Motor neuron (in vitro differentiated cells): ENCODE measurements around the gene MRPL34. TPM values are rescaled to one million over a fixed set of nuclear protein-coding genes. Genes with fewer than 3 reads are reported as not detected.
"Not testable (repeated sequence)": the region's sequence is repeated elsewhere in the genome, so short reads cannot be mapped to it uniquely, and the experiment has no call there.

Source experiments
- ATAC-seq, 8 experiments: fragments of 200-7000 bp; cut with Tn5 transposase; replicated peaks in 6 of 8; 2 replicates each; pipeline ENCODE4 v1.8.0; 2021; ENCODE audit warnings: mild to moderate bottlenecking in 8 of 8, moderate library complexity in 8 of 8
- H3K27ac ChIP-seq, 2 donors: fragments of 250-450 bp; sonication (Bioruptor Pico); 2 replicates each; pipeline ENCODE4 v1.9.0; 2021; ENCODE audit warnings: antibody characterized with exemption in 2 of 2, mild to moderate bottlenecking in 2 of 2, moderate library complexity in 1 of 2
- H3K4me1 ChIP-seq, 2 donors: fragments of 250-450 bp; sonication (Bioruptor Pico); replicated peaks in 1 of 2; 2 replicates each; pipeline ENCODE4 v1.6.1; 2021; ENCODE audit warnings: antibody characterized with exemption in 2 of 2, mild to moderate bottlenecking in 2 of 2, moderate library complexity in 1 of 2
- H3K4me3 ChIP-seq, 5 donors: fragments of 250-450 bp; sonication (Bioruptor Pico); 2 replicates each; pipeline ENCODE4 v1.9.0; 2021; ENCODE audit warnings: antibody characterized with exemption in 5 of 5, mild to moderate bottlenecking in 5 of 5, moderate library complexity in 4 of 5
- WGBS, 10 experiments: fragments of 450-650 bp; shearing (Covaris generic); methylation state at CpG; one replicate each; pipeline ENCODE4 v1.0.0; 2022; 5-methylcytosine and 5-hydroxymethylcytosine counted together
- in situ Hi-C, 9 experiments: fragments of 400-800 bp; cut with MboI; loops; one replicate each; pipeline ENCODE4 v1.15.0; 2021; ENCODE audit warnings: low sequenced_read_pairs in 9 of 9, low pct_unique_long_range_greater_than_20kb in 2 of 9; ENCODE audit not compliant: unreplicated experiment in 9 of 9
- total RNA-seq, 8 experiments: library from RNA; unstranded; fragments of 300-600 nt; gene quantifications; 2 replicates each; pipeline versions ENCODE4 v1.2.3 to v1.2.4, GENCODE V29; 2022

Gene MRPL34
- total RNA-seq, 8 experiments from 2014 or later, result 31.8 to 72.9 (median 50.1) TPM

DNA sequence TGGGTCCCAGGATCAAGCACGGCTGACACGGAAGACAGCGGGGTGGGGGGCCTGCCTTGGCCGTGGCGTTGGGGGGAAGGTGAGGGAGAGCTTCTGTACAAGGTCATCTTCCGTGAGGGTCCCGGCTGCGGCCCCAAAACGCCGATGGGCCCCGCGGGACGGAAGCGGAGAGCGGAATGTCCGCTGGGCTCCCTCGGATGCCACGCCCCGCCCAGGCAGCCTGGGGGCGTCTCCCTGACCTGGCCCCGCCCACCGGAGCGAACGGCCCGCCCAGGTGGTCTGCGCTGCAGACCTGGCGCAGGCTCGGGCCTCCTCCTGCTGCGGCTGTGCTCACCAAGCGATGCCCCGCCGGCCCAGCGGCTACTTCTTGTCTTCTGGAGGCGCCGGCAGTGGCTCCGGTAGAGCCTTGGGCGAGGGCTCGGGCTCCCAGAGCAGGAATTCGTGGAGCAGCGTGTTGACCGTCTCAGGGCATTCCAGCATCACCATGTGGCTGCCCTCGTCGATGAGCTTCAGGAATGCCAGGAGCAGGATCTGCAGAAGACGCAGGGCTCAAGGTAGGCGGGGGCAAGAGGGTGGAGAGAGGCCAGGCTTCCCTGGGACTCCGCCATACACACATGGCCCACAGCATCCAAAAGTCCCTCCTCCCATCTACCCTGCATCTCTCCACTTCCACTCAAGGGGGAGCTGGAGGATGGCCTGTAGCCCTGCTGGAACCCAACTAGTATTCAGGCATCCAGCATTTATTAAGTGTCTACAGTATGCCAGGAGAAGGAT is 13.2 kb upstream of the MRPL34 start:
- Histone ChIP-seq H3K27ac (peak overlapping the region; percentile 35 to 50), H3K4me1 (peaks cover 0 to 3% of the 10 kb centered on the region in 2 donors), H3K4me3 (peak overlapping the region; percentile 10 to 36 (median 35))
- WGBS, 10 experiments, result 0 to 30% (median 8%) methylated on average over 1 to 16 of the region's 46 CpGs; no CpG with 5 or more reads in 5 of the 10 experiments
- ATAC-seq, result peak; percentile 88 to 97 (median 92)
- in situ Hi-C loops, result loop anchor here in 5 of 9 experiments (25.0 kb wide), 1 partner anchor 230 kb away; no protein-coding TSS in a partner anchor

DNA sequence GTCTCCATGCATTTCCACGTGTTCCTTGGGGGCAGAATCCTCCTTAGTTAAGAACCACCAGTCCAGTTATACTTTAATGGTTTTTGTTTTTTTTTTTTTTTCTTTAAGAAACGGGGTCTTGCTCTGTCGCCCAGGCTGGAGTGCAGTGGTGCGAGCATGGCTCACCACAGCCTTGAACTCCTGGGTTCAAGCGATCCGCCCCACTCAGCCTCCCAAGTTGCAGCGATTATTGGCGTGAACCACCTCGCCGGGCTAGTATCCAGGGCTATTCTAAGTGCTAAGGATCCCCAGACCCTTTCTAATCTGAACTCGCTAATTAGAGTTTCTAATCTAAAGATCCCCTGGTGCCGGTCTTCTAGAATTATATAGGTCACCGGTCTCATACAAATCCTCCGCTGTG is 12.1 kb upstream of the MRPL34 start:
- H3K27ac ChIP-seq, result no peak overlapping the region
- no peak for ATAC-seq
- H3K4me1 ChIP-seq, result peaks cover 0 to 3% of the 10 kb centered on the region in 2 donors
- in situ Hi-C loops, result loop anchor here in 5 of 9 experiments (25.0 kb wide), 1 partner anchor 231 kb away; no protein-coding TSS in a partner anchor
- 60 to 100% (median 100%) methylated on average over 1 to 10 of the region's 14 CpGs; no CpG with 5 or more reads in 1 of the 10 experiments for WGBS, 10 experiments
- no peak overlapping the region for H3K4me3 ChIP-seq

- in situ Hi-C loops, result loop anchor here in 5 of 9 experiments (25.0 kb wide), 1 partner anchor 232 kb away; no protein-coding TSS in a partner anchor
- WGBS, 10 experiments, result 0 to 100% (median 93%) methylated on average over 1 to 15 of the region's 48 CpGs; no CpG with 5 or more reads in 3 of the 10 experiments
- no peak overlapping the region for H3K4me3 ChIP-seq
- no peak overlapping the region for H3K27ac ChIP-seq
- no peak for ATAC-seq
- H3K4me1 ChIP-seq, result peaks cover 0 to 3% of the 10 kb centered on the region in 2 donors
These were observed 11.4 kb upstream of the MRPL34 start for GRCh38 chr19:17294051-17294891.

DNA sequence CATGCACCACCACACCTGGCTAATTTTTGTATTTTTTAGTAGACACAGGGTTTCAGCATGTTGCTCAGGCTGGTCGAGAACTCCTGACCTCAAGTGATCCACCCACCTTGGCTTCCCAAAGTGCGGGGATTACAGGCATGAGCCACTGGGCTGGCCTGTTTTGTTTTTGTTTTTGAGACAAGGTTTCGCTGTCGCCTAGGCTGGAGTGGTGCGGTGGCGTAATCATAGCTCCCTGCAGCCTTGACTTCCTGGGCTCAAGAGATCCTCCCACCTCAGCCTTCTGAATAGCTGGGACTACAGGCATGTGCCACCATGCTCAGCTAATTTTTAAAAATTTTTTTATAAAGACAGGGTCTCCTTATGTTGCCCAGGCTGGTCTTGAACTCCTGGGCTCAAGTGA is 10.1 kb upstream of the MRPL34 start:
- 82 to 100% (median 97%) methylated on average over 2 to 6 of the region's 6 CpGs; no CpG with 5 or more reads in 6 of the 10 experiments for WGBS, 10 experiments
- not testable (repeated sequence) for ATAC-seq, H3K27ac ChIP-seq, H3K4me1 ChIP-seq, H3K4me3 ChIP-seq
- in situ Hi-C loops, result loop anchor here in 5 of 9 experiments (25.0 kb wide), 1 partner anchor 233 kb away; no protein-coding TSS in a partner anchor

DNA sequence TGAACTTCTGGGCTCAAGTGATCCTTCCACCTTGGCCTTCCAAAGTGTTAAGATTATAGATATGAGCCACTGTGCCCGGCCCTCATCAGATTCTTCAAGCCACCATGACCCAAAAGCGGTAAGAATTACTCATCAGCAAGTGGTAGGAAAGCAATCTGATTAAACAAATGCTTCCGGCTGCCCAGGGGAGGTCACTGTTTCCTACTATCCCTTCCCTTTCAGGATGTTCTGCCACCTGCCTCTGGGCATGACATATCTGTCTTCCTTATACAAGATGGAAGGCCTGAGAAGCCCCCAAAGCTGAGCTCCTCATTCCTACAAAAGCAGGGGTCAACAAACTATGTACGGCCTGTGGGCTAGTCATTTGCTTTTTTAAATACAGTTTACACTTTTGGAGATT is 9.4 kb upstream of the MRPL34 start:
- 72 to 100% (median 92%) methylated on average over 1 to 4 of the region's 4 CpGs; no CpG with 5 or more reads in 3 of the 10 experiments for WGBS, 10 experiments
- H3K4me3 ChIP-seq, result no peak overlapping the region
- in situ Hi-C loops, result loop anchor here in 5 of 9 experiments (25.0 kb wide), 1 partner anchor 234 kb away; no protein-coding TSS in a partner anchor
- H3K27ac ChIP-seq, result no peak overlapping the region
- no peak for ATAC-seq
- no peaks in the 10 kb centered on the region for H3K4me1 ChIP-seq

DNA sequence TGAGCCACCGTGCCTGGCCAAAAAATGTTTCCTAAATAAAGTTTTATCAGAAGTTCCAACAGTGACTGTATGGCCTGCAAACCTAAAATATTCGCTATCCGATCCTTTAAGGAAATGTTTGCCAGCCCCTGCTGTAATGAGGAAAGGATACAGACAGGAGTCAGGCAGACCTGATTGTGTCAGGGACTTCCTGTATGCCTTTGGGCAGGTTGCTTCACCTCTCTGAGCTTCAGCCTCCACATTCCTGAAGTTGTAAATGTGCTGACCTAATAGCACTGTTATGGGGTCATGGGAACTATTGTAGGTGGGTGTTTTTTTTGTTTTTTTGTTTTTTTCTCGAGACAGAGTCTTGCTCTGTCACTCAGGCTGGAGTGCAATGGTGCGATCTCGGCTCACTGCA is 8.7 kb upstream of the MRPL34 start:
- in situ Hi-C loops, result loop anchor here in 5 of 9 experiments (25.0 kb wide), 1 partner anchor 235 kb away; no protein-coding TSS in a partner anchor
- Histone ChIP-seq H3K27ac (no peak overlapping the region), H3K4me1 (no peaks in the 10 kb centered on the region), H3K4me3 (no peak overlapping the region)
- 80 to 100% (median 96%) methylated on average over 1 to 6 of the region's 6 CpGs; no CpG with 5 or more reads in 2 of the 10 experiments for WGBS, 10 experiments
- ATAC-seq, result no peak

DNA sequence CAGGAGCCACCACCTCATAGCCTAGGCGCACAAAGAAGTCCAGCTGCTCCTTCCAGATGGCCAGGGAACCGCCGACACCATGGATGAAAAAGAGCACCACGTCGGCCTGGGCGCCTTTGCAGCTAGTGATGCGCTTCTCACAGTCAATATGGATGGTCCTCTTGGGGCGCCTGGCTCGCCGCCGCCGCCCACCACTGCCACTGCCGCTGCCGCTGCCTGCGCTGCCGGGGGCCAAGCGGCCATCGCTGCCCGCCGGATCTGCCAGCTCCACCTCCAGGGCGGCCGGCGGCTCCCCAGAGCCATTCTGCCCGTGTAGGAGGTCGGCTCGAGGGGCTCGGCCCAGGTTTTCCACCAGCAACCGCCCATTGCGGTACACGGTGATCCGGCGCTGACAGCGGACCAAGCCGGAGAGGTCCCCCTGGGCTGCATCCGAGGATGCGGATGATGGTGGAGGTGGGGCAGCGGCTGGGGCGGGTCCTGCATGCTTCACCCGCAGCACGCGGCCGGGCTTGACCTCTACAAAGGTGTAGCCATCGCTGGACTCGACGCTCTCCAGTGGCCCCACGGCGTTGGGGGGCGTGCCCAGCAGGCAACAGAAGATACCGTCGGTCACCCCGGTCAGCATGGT is 4.6 kb upstream of the MRPL34 start:
- 90 to 100% (median 100%) methylated on average over 1 to 5 of the region's 51 CpGs; no CpG with 5 or more reads in 7 of the 10 experiments for WGBS, 10 experiments
- no peak for ATAC-seq
- Histone ChIP-seq H3K4me1 (peaks cover 3% of the 10 kb centered on the region in 2 donors), H3K4me3 (no peak overlapping the region), H3K27ac (no peak overlapping the region)
- in situ Hi-C loops, result no loop called here

GRCh38 chr19:17302391-17303166 is 3.1 kb upstream of the MRPL34 start:
- WGBS, 10 experiments, result 20 to 22% methylated on average over 3 to 7 of the region's 29 CpGs; no CpG with 5 or more reads in 8 of the 10 experiments
- Histone ChIP-seq H3K27ac (peak overlapping the region; percentile 25 to 69), H3K4me1 (peaks cover 3% of the 10 kb centered on the region in 2 donors), H3K4me3 (peak overlapping the region; percentile 61 to 86 (median 66))
- in situ Hi-C loops, result no loop called here
- peak in 5 of 8 experiments; percentile 3 to 18 (median 10) for ATAC-seq

DNA sequence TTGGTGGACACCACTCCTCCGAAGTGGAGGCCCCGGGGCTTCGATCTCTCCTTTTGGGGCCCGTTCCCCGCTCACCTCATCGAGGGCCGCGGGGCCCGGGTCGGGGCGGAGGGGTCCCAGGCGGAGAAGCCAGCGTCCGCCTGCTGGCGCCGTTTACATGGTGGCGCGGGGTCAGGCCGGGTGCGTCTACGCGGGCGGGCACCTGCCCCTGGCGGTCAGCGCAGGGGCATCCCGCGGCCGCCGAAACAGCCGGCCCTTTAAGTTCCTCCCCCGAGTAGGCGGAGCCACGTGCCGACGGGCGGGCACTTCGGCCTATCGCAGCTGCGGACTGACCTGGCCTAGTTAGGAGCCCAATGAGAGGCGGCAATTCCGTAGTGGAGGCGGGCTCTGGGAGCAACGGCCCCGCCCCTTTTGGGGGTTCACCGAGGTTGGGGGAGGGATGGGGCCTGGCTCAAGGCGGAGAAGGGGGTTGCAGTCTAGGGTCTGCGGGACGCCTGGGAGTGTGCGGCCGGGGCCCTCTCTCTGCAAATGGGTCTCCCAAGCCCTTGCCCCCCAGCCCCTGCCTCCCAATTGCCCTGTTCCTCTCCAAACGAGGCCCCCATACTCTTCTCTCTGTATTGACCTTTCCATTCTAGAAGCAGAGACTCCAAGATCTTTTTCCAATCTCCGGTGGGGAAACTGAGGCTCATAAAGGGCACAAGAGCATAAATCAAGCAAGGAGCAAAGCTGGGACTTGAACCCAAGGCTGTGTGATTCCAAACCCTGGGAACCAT is 2.3 kb upstream of the MRPL34 start, which contains the start of gene ABHD8:
ABHD8 (minus strand) TSS at position 259 of the 773 bp plus-strand sequence. CDS start 1,809 bp downstream, outside the sequence.
- WGBS, 10 experiments, result 20% methylated on average over 1 of the region's 52 CpGs; no CpG with 5 or more reads in 9 of the 10 experiments
- H3K4me3 ChIP-seq, result peak within 1 kb of the TSS; percentile 61 to 86 (median 66)
- ATAC-seq, result peak; percentile 75 to 82 (median 81)
- H3K4me1 ChIP-seq, result peaks cover 3% of the 10 kb centered on the region in 2 donors
- peak within 1 kb of the TSS; percentile 25 to 69 for H3K27ac ChIP-seq
- in situ Hi-C loops, result no loop called here

DNA sequence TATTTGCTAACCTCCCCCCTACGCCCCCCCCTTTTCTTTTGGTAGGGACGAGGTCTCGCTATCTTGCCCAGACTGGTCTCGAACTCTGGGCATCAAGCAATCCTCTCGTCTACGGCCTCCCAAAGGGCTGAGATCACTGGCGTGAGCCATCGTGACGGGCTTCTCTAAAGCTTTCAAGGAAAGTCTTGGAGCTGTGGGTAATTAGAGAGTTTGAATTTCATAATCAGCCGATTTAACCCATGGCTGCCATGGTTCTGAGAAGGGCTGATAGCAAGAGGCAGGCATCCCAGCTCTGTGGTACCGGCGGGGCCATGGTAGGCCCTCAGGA is 1.8 kb upstream of the MRPL34 start:
- Histone ChIP-seq H3K4me3 (peak overlapping the region in 1 of 5 donors; percentile 86), H3K4me1 (peaks cover 3% of the 10 kb centered on the region in 2 donors), H3K27ac (no peak overlapping the region)
- in situ Hi-C loops, result no loop called here
- WGBS, 10 experiments, result 23 to 100% (median 75%) methylated on average over 1 to 8 of the region's 12 CpGs; no CpG with 5 or more reads in 3 of the 10 experiments
- ATAC-seq, result no peak
